Esophagus muscularis mucosa (tissue), 4 donors: ENCODE measurements around the gene SLC50A1. TPM values are rescaled to one million over a fixed set of nuclear protein-coding genes. Genes with fewer than 3 reads are reported as not detected.
"Not testable (repeated sequence)": the region's sequence is repeated elsewhere in the genome, so short reads cannot be mapped to it uniquely, and the experiment has no call there.

Source experiments
- DNase-seq: peaks from one replicate; pipeline ENCODE4 v3.0.0-alpha.2; 2017; ENCODE audit errors: extremely low spot score
- H3K27ac ChIP-seq, 4 donors: fragments of 200-600 bp; sonication (generic); replicated peaks in 1 of 4; 1 replicate in 3 of 4; 2 replicates in 1 of 4; pipeline ENCODE4 v1.5.1; 2016 to 2019; ENCODE audit warnings: mild to moderate bottlenecking in 1 of 4
- H3K27me3 ChIP-seq, 4 donors: fragments of 200-600 bp; sonication (generic); one replicate each; pipeline versions ENCODE4 v1.5.1 to v1.6.0; 2016 to 2019
- H3K36me3 ChIP-seq, 4 donors: fragments of 200-600 bp; sonication (generic); one replicate each; pipeline ENCODE4 v1.5.1; 2016 to 2019
- H3K4me1 ChIP-seq, 4 donors: fragments of 200-600 bp; sonication (generic); one replicate each; pipeline ENCODE4 v1.5.1; 2016 to 2019
- H3K4me3 ChIP-seq, 4 donors: fragments of 200-600 bp; sonication (generic); 1 replicate in 2 of 4; 2 replicates in 2 of 4; pipeline ENCODE4 v1.5.1; 2016 to 2019; ENCODE audit warnings: mild to moderate bottlenecking in 4 of 4, moderate library complexity in 1 of 4
- H3K9me3 ChIP-seq, 4 donors: fragments of 200-600 bp; sonication (generic); 1 replicate in 3 of 4; 2 replicates in 1 of 4; pipeline ENCODE4 v1.5.1; 2016 to 2019
- EP300 ChIP-seq: sonication (generic); formaldehyde crosslinking; IDR thresholded peaks from one replicate; pipeline ENCODE4 v1.6.1; 2017; ENCODE audit warnings: antibody characterized with exemption
- POLR2A ChIP-seq: fragments of 450-650 bp; IDR thresholded peaks from one replicate; pipeline ENCODE4 v1.6.1; 2017; ENCODE audit warnings: antibody characterized with exemption, moderate library complexity, mild to moderate bottlenecking, low read depth
- POLR2AphosphoS5 ChIP-seq, 2 donors: sonication (generic); formaldehyde crosslinking; IDR thresholded peaks; one replicate each; pipeline ENCODE4 v1.6.1; 2017; ENCODE audit warnings: antibody characterized with exemption in 2 of 2
- WGBS: methylation state at CpG from one replicate; pipeline ENCODE4 v1.1.5; 2018; 5-methylcytosine and 5-hydroxymethylcytosine counted together
- intact Hi-C: fragments of 100-400 bp; cut with DNase I; formaldehyde crosslinking; loops from one replicate; pipeline ENCODE4 v1.15.1; 2023
- total RNA-seq, 4 donors: library from RNA; depleted of rRNA; stranded (reverse); fragments of >200 nt; gene quantifications; one replicate each; pipeline versions ENCODE4 v1.1.0 to v1.2.1, GENCODE V29; 2016
- TF ChIP-seq, protein P1 (sequence below), 3 experiments: fragments of 200-600 bp in 2 of 3; fragments of 450-650 bp in 1 of 3; sonication (generic) in 2 of 3; IDR thresholded peaks; one replicate each; pipeline ENCODE4 v1.5.1; 2017 to 2019; ENCODE audit warnings: antibody characterized with exemption in 3 of 3, mild to moderate bottlenecking in 2 of 3, moderate library complexity in 1 of 3

Gene SLC50A1
- total RNA-seq, 4 donors from 2014 or later: 13.3 to 18.7 (median 15.2) TPM

DNA sequence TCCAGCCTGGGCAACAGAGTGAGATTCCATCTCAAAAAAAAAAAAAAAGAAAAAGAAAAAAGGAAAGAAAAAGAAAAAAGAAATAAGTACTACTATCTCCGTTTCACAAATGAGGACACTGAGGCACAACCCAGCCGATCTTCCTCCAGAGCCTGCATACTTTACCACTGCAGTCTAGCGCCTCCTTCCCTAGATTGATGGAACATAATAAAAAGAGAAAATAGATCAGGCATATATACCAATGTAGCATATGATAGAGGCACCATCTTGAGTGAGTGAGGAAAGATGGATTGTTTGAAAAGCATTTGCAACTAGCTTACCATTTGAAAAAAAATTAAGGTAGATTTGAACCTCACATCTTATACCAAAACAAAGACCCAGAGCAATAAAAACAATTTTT lies 9.8 kb downstream of the SLC50A1 start:
- WGBS: 86% methylated on average over 3 of the region's 3 CpGs
- intact Hi-C loops: no loop called here
- DNase-seq: no peak
- H3K4me3 ChIP-seq: no peak overlapping the region
- no peaks in the 10 kb centered on the region for H3K9me3 ChIP-seq
- H3K36me3 ChIP-seq: no peaks in the 10 kb centered on the region
- H3K27me3 ChIP-seq: peaks cover 0 to 12% (median 0%) of the 10 kb centered on the region in 4 donors
- H3K4me1 ChIP-seq: peaks cover 1 to 3% (median 2%) of the 10 kb centered on the region in 4 donors
- no peak for TF ChIP-seq EP300
- TF ChIP-seq, protein P1, sequence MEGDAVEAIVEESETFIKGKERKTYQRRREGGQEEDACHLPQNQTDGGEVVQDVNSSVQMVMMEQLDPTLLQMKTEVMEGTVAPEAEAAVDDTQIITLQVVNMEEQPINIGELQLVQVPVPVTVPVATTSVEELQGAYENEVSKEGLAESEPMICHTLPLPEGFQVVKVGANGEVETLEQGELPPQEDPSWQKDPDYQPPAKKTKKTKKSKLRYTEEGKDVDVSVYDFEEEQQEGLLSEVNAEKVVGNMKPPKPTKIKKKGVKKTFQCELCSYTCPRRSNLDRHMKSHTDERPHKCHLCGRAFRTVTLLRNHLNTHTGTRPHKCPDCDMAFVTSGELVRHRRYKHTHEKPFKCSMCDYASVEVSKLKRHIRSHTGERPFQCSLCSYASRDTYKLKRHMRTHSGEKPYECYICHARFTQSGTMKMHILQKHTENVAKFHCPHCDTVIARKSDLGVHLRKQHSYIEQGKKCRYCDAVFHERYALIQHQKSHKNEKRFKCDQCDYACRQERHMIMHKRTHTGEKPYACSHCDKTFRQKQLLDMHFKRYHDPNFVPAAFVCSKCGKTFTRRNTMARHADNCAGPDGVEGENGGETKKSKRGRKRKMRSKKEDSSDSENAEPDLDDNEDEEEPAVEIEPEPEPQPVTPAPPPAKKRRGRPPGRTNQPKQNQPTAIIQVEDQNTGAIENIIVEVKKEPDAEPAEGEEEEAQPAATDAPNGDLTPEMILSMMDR (IDR thresholded peaks at IDR 0.05): no peak
- H3K27ac ChIP-seq: no peak overlapping the region

DNA sequence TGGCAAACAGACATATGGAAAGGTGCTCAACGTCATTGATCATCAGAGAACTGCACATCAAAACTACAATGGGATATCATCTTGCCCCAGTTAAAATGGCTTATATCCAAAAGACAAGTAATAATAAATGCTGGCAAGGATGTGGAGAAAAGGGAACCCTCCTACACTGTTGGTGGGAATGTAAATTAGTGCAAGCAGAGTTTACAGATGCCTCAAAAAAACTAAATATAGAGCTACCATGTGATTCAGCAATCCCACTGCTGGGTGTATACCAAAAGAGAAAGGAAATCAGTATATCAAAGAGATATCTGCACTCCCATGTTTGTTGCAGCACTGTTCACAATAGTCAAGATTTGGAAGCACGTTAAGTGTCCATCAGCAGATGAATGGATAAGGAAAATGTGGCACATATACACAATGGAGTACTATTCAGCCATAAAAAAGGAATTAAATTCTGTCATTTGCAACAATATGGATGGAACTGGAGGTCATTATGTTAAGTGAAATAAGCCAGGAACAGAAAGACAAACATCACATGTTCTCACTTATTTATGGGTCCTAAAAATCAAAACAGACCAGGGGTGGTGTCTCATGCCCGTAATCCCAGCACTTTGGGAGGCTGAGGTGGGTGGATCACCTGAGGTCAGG lies 20.5 kb downstream of the SLC50A1 start:
- H3K9me3 ChIP-seq, H3K4me1 ChIP-seq, H3K27ac ChIP-seq, H3K4me3 ChIP-seq, DNase-seq, intact Hi-C loops, H3K36me3 ChIP-seq, H3K27me3 ChIP-seq: not testable (repeated sequence)
- 67% methylated on average over 3 of the region's 3 CpGs for WGBS

DNA sequence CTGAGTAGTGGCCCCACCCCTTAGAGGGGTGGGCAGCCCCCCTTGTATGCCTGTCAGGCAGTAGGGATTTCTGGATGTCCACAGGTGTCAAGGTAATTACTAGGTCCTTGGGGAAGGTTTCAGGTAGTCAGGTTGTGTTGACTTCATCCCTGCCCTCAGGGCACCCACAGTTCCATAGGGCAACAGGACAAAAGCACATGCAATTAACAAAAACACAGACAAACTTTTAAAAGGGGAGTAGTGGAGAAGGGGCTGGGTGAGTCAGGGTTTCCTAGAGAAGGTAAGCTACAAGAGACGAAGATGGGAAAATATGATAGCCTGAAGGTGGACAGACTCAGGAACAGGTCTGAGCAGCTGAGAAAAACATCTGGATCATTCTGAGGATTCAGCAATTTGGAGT lies 23.3 kb downstream of the SLC50A1 start:
- H3K27ac ChIP-seq: no peak overlapping the region
- H3K36me3 ChIP-seq: no peaks in the 10 kb centered on the region
- no peak for DNase-seq
- no peaks in the 10 kb centered on the region for H3K9me3 ChIP-seq
- H3K4me1 ChIP-seq: no peaks in the 10 kb centered on the region
- WGBS: 81% methylated on average over 1 of the region's 1 CpG
- H3K27me3 ChIP-seq: no peaks in the 10 kb centered on the region
- no peak overlapping the region for H3K4me3 ChIP-seq
- intact Hi-C loops: no loop called here
- TF ChIP-seq POLR2A (no peak), EP300 (no peak), POLR2AphosphoS5 (IDR thresholded peaks at IDR 0.05) (no peak)
- TF ChIP-seq, protein P1 (IDR thresholded peaks at IDR 0.05): no peak

DNA sequence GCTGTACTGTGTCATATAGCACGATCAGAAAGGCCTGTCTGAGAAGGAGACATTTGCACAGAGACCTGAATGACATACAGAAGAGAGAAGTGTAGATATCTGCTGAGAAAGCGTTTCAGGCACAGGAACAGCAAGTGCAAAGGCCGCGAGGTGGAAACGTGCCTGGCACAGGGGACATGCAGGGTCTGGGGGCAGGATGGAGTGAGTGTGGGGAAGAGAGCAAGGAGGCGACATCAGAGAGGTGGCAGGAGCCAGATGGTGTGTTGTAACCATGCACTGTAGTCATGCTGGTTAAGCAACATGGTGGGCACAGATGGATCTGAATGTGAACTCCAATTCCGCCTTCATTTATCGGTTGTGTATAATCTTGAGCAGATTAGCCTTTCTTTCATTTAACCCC lies 24.5 kb downstream of the SLC50A1 start:
- intact Hi-C loops: no loop called here
- no peak for DNase-seq
- no peaks in the 10 kb centered on the region for H3K36me3 ChIP-seq
- H3K4me1 ChIP-seq: no peaks in the 10 kb centered on the region
- H3K9me3 ChIP-seq: no peaks in the 10 kb centered on the region
- TF ChIP-seq POLR2A: no peak
- TF ChIP-seq, protein P1 (IDR thresholded peaks at IDR 0.05): no peak
- TF ChIP-seq POLR2AphosphoS5 (IDR thresholded peaks at IDR 0.05): no peak
- no peak for TF ChIP-seq EP300
- WGBS: 78% methylated on average over 8 of the region's 8 CpGs
- H3K27ac ChIP-seq: no peak overlapping the region
- H3K27me3 ChIP-seq: no peaks in the 10 kb centered on the region
- no peak overlapping the region for H3K4me3 ChIP-seq

DNA sequence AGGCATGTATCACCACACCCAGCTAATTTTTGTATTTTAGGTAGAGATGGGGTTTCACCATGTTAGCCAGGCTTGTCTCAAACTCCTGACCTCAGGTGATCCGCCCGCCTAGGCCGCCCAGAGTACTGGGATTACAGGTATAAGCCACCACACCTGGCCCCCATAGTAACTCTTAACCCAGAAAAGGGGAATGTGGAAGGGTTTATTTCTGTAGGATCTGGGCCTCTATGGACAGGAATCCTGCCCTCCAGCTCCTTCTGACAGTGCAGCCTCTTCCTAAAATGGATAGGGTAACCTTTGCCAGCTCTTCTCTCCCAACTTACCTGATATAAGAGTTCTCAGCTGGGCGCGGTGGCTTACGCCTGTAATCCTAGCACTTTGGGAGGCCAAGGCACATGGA lies 27.0 kb downstream of the SLC50A1 start:
- intact Hi-C loops: not testable (repeated sequence)

DNA sequence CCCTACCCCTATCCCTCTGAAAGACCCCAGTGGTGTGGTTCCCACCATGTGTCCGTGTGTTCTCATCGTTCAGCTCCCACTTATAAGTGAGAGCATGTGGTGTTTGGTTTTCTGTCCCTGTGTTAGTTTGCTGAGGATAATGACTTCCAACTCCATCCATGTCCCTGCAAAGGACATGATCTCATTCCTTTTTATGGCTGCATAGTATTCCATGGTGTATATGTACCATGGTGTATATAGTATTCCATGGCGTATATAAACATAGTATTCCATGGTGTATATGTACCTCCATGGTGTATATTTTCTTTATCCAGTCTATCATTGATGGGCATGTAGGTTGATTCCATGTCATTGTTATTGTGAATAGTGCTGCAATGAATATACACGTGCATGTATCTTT lies 28.1 kb downstream of the SLC50A1 start:
- H3K36me3 ChIP-seq, H3K27me3 ChIP-seq, intact Hi-C loops, H3K27ac ChIP-seq, DNase-seq, H3K4me3 ChIP-seq, H3K9me3 ChIP-seq: not testable (repeated sequence)
- 95% methylated on average over 4 of the region's 4 CpGs for WGBS
- H3K4me1 ChIP-seq: peaks cover 16 to 29% (median 22%) of the 10 kb centered on the region in 4 donors

More for the DNA sequence above, 27.0 kb downstream of the SLC50A1 start:
- not testable (repeated sequence) for H3K4me3 ChIP-seq, H3K27ac ChIP-seq, DNase-seq, H3K36me3 ChIP-seq, H3K27me3 ChIP-seq, H3K9me3 ChIP-seq
- peaks cover 11 to 22% (median 17%) of the 10 kb centered on the region in 4 donors for H3K4me1 ChIP-seq
- WGBS: 96% methylated on average over 6 of the region's 6 CpGs

DNA sequence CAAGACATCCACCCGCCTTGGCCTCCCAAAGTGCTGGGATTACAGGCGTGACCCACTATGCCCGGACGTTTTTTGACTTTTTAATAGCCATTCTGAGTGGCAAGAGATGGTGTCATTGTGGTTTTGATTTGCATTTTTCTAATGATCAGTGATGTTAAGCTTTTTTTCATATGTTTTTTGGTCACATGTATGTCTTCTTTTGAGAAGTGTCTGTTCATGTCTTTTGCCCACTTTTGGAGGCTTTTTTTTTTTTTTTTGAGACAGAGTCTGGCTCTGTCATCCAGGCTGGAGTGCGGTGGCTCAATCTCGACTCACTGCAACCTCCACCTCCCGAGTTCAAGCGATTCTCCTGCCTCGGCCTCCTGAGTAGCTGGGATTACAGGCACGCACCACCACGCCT lies 29.0 kb downstream of the SLC50A1 start:
- Histone ChIP-seq H3K4me1 (peaks cover 16 to 29% (median 22%) of the 10 kb centered on the region in 4 donors), H3K36me3 (peaks cover 0 to 12% (median 9%) of the 10 kb centered on the region in 4 donors)
- intact Hi-C loops, H3K4me3 ChIP-seq, H3K27ac ChIP-seq, DNase-seq, H3K27me3 ChIP-seq, H3K9me3 ChIP-seq: not testable (repeated sequence)
- 93% methylated on average over 11 of the region's 11 CpGs for WGBS
